IMR-90 (cell line): ENCODE results near the gene MED23. TPM values are rescaled to one million over a fixed set of nuclear protein-coding genes. Genes with fewer than 3 reads are reported as not detected.

Experiments used
- ATAC-seq: fragments of 200-7000 bp; cut with Tn5 transposase; 2 replicates; pipeline ENCODE4 v1.9.1; 2020; ENCODE audit warnings: low read depth, mild to moderate bottlenecking, moderate library complexity
- BruUV-seq: library from RNA; stranded (reverse); fragments of 400-500 nt; replicated peaks from 2 replicates; lab custom pipeline; 2021; lab: Mats Ljungman, UMichigan
- CTCF ChIA-PET: fragments of 300-600 bp; formaldehyde crosslinking; extraction: SDS; loops from one replicate; lab custom pipeline; 2021; ENCODE audit warnings: antibody characterized with exemption; lab: Yijun Ruan, JAX
- POLR2A ChIA-PET: fragments of 300-600 bp; sonication (Branson Sonifier 250); formaldehyde crosslinking; loops from one replicate; lab custom pipeline; 2022; ENCODE audit warnings: antibody characterized with exemption; ENCODE audit not compliant: unreplicated experiment; lab: Charles Lee
- DNase-seq: peaks from one replicate; pipeline ENCODE4 v3.0.0; 2013
- H2AFZ ChIP-seq: replicated peaks from 2 replicates; pipeline ENCODE3; 2013; ENCODE audit warnings: low read length, mild to moderate bottlenecking; ENCODE audit not compliant: poor library complexity
- H2AK5ac ChIP-seq: 2 replicates; pipeline ENCODE4 v1.6.1; 2013; ENCODE audit warnings: low read depth, low read length, inconsistent platforms
- H2AK9ac ChIP-seq: replicated peaks from 2 replicates; pipeline ENCODE3; 2013; ENCODE audit warnings: mild to moderate bottlenecking, low read depth, low read length, moderate library complexity; ENCODE audit not compliant: poor library complexity
- H2BK120ac ChIP-seq: 2 replicates; pipeline ENCODE4 v1.6.1; 2013; ENCODE audit warnings: low read depth, low read length, inconsistent platforms
- H2BK15ac ChIP-seq: 3 replicates; pipeline ENCODE4 v1.6.1; 2013; ENCODE audit warnings: low read depth, low read length, inconsistent platforms
- H2BK20ac ChIP-seq: 2 replicates; pipeline ENCODE4 v1.6.1; 2013; ENCODE audit warnings: low read depth, mild to moderate bottlenecking, inconsistent platforms, low read length, moderate library complexity
- H2BK5ac ChIP-seq: 2 replicates; pipeline ENCODE4 v1.6.1; 2013; ENCODE audit warnings: mild to moderate bottlenecking, low read depth, low read length, inconsistent platforms; ENCODE audit not compliant: poor library complexity, severe bottlenecking
- H3K14ac ChIP-seq: replicated peaks from 2 replicates; pipeline ENCODE4 v1.6.1; 2013; ENCODE audit warnings: low read depth, low read length, inconsistent platforms
- H3K18ac ChIP-seq: 2 replicates; pipeline ENCODE4 v1.6.1; 2013; ENCODE audit warnings: low read depth, low read length, control low read depth
- H3K23ac ChIP-seq: 2 replicates; pipeline ENCODE4 v1.6.1; 2013; ENCODE audit warnings: low read depth, low read length, inconsistent platforms
- H3K27ac ChIP-seq: 2 replicates; pipeline ENCODE4 v1.5.1; 2013; ENCODE audit warnings: mild to moderate bottlenecking, control low read depth, low read length; ENCODE audit not compliant: insufficient read depth
- H3K27me3 ChIP-seq: 2 replicates; pipeline ENCODE4 v1.6.1; 2013; ENCODE audit warnings: low read length; ENCODE audit not compliant: control insufficient read depth, insufficient read depth
- H3K36me3 ChIP-seq: 2 replicates; pipeline ENCODE4 v1.6.1; 2013; ENCODE audit warnings: low read length, mixed read lengths; ENCODE audit not compliant: control insufficient read depth, insufficient read depth
- H3K4ac ChIP-seq: 2 replicates; pipeline ENCODE4 v1.6.1; 2013; ENCODE audit warnings: low read depth, low read length, inconsistent platforms
- H3K4me1 ChIP-seq: 2 replicates; pipeline ENCODE4 v1.6.1; 2013; ENCODE audit warnings: low read length, mixed read lengths; ENCODE audit not compliant: control insufficient read depth, insufficient read depth
- H3K4me2 ChIP-seq: 2 replicates; pipeline ENCODE4 v1.6.1; 2013; ENCODE audit warnings: low read depth, mild to moderate bottlenecking, control low read depth, low read length, moderate library complexity
- H3K4me3 ChIP-seq: 2 replicates; pipeline ENCODE4 v1.5.1; 2013; ENCODE audit warnings: low read depth, mild to moderate bottlenecking, control low read depth, low read length, moderate library complexity; ENCODE audit not compliant: insufficient read depth
- H3K56ac ChIP-seq: 2 replicates; pipeline ENCODE4 v1.6.1; 2013; ENCODE audit warnings: low read length, inconsistent platforms; ENCODE audit not compliant: insufficient read depth; ENCODE audit errors: extremely low read depth
- H3K79me1 ChIP-seq, 2 experiments: 2 replicates each; pipeline ENCODE4 v1.6.1; 2013; ENCODE audit warnings: low read length in 2 of 2, inconsistent platforms in 1 of 2, low read depth in 1 of 2
- H3K9ac ChIP-seq: 2 replicates; pipeline ENCODE4 v1.6.1; 2013; ENCODE audit warnings: low read depth, low read length, control low read depth
- H3K9me1 ChIP-seq: 2 replicates; pipeline ENCODE4 v1.6.1; 2013; ENCODE audit warnings: low read length, inconsistent platforms; ENCODE audit not compliant: insufficient read depth
- H3K9me3 ChIP-seq: 2 replicates; pipeline ENCODE4 v1.6.1; 2013; ENCODE audit warnings: low read length; ENCODE audit not compliant: control insufficient read depth, insufficient read depth
- H4K20me1 ChIP-seq: 2 replicates; pipeline ENCODE4 v1.6.1; 2013; ENCODE audit warnings: low read length, inconsistent platforms; ENCODE audit not compliant: insufficient read depth
- H4K5ac ChIP-seq: 2 replicates; pipeline ENCODE4 v1.6.1; 2013; ENCODE audit warnings: mild to moderate bottlenecking, low read depth, low read length, control low read depth
- H4K8ac ChIP-seq, 2 experiments: 2 replicates each; pipeline ENCODE4 v1.6.1; 2013; ENCODE audit warnings: low read depth in 2 of 2, low read length in 2 of 2, control low read depth in 1 of 2, inconsistent platforms in 1 of 2
- H4K91ac ChIP-seq: 2 replicates; pipeline ENCODE4 v1.6.1; 2013; ENCODE audit warnings: low read depth, low read length, inconsistent platforms; ENCODE audit not compliant: insufficient read depth
- CEBPB ChIP-seq: IDR thresholded peaks from 2 replicates; pipeline ENCODE4 v1.6.1; 2012; ENCODE audit warnings: low read depth, low read length, improper control_type of control experiment
- MAZ ChIP-seq: IDR thresholded peaks from 2 replicates; pipeline ENCODE4 v1.6.1; 2012; ENCODE audit warnings: low read depth, mild to moderate bottlenecking, low read length, improper control_type of control experiment, moderate library complexity, borderline replicate concordance
- RAD21 ChIP-seq: IDR thresholded peaks from 2 replicates; pipeline ENCODE4 v1.6.1; 2012; ENCODE audit warnings: low read length, improper control_type of control experiment
- dilution Hi-C: fragments of 300-500 bp; cut with HindIII; formaldehyde crosslinking; loops from one replicate; pipeline ENCODE4 v1.14.3; 2018; ENCODE audit warnings: low sequenced_read_pairs; ENCODE audit not compliant: unreplicated experiment
- in situ Hi-C: fragments of 300-500 bp; cut with MboI; formaldehyde crosslinking; loops from 3 replicates; pipeline ENCODE4 v1.14.3; 2019; ENCODE audit warnings: low sequenced_read_pairs, inconsistent platforms, mixed read lengths
- intact Hi-C: fragments of 100-400 bp; cut with micrococcal nuclease; formaldehyde crosslinking; loops from 2 replicates; pipeline ENCODE4 v1.10.0; 2022
- polyA plus RNA-seq, 3 experiments: library from polyadenylated mRNA; depleted of rRNA; stranded (reverse); fragments of >200 nt; gene quantifications; 2 replicates each; pipeline ENCODE4 v1.2.3, GENCODE V29; 2012; ENCODE audit warnings: low replicate concordance in 1 of 3
- total RNA-seq: library from RNA; depleted of rRNA; stranded (reverse); fragments of >200 nt; gene quantifications from 2 replicates; pipeline ENCODE4 v1.2.3, GENCODE V29; 2012

MED23 gene
- total and polyA plus RNA-seq, 2 of the 4 experiments (the other 2 are of a cell fraction): 16.0 to 40.7 TPM

DNA sequence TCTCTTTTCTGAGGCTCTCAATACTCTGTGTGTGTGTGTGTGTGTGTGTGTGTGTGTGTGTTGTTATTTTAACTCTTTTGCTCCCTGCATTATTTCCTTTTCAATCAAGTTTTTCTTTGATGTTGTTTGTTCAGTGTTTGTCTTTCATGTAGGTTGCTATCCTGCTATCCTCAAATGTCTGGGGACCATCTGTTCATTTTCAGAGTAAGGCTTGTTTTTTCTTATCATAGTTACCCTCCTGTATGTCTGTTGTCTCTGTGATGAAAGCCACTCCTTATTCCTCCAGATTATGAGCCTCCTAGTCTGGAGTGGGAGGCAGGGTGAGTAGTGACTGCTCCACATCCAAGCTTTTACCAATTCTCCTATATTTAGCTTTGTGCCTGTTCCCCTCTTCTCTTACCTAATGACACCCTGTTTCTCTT, 18.2 kb upstream of the MED23 start:
- no peak overlapping the region for H4K91ac ChIP-seq
- ChIA-PET CTCF (interaction anchor here (0.5 to 1.3 kb wide), 3 partner anchors 17 to 269 kb away, joined by 3 to 4 read pairs (median 3); partner anchors contain the start of gene MED23), POLR2A (no interaction called here)
- no peak overlapping the region for H3K9ac ChIP-seq
- H3K4me1 ChIP-seq: no peaks in the 10 kb centered on the region
- H4K8ac ChIP-seq: no peak overlapping the region
- no peak overlapping the region for H2AK9ac ChIP-seq
- no peaks in the 10 kb centered on the region for H3K9me1 ChIP-seq
- no peak overlapping the region for H2AFZ ChIP-seq
- no peak overlapping the region for H3K27ac ChIP-seq
- H2BK15ac ChIP-seq: no peak overlapping the region
- dilution Hi-C loops (no loop called here), in situ Hi-C loops (no loop called here), intact Hi-C loops (no loop called here)
- BruUV-seq: no TSS peak
- no peak overlapping the region for H2BK120ac ChIP-seq
- TF ChIP-seq RAD21 (no peak), CEBPB (no peak), MAZ (no peak)
- no peak overlapping the region for H3K4me3 ChIP-seq
- no peaks in the 10 kb centered on the region for H3K9me3 ChIP-seq
- H3K56ac ChIP-seq: no peak overlapping the region
- H2AK5ac ChIP-seq: no peak overlapping the region
- no peak overlapping the region for H3K4me2 ChIP-seq
- no peak overlapping the region for H4K5ac ChIP-seq
- ATAC-seq (no peak), DNase-seq (no peak)
- no peaks in the 10 kb centered on the region for H3K79me1 ChIP-seq
- no peaks in the 10 kb centered on the region for H4K20me1 ChIP-seq
- no peak overlapping the region for H3K18ac ChIP-seq
- peaks cover 8% of the 10 kb centered on the region; the same call in 1 of the 2 replicates for H3K27me3 ChIP-seq
- H3K23ac ChIP-seq: no peak overlapping the region
- H2BK20ac ChIP-seq: no peak overlapping the region
- no peak overlapping the region for H2BK5ac ChIP-seq
- H3K14ac ChIP-seq: no peak overlapping the region
- H3K4ac ChIP-seq: no peak overlapping the region
- H3K36me3 ChIP-seq: no peaks in the 10 kb centered on the region
